Measurements from ENCODE around the gene HYAL3. TPM values are rescaled to one million over a fixed set of nuclear protein-coding genes. Genes with fewer than 3 reads are reported as not detected.

The HYAL3 gene
- total RNA-seq, 5 donors from 2014 or later (not counting 1 experiment from before 2014, with no cell fraction given), result 2.6 to 6.2 (median 3.9) TPM

DNA sequence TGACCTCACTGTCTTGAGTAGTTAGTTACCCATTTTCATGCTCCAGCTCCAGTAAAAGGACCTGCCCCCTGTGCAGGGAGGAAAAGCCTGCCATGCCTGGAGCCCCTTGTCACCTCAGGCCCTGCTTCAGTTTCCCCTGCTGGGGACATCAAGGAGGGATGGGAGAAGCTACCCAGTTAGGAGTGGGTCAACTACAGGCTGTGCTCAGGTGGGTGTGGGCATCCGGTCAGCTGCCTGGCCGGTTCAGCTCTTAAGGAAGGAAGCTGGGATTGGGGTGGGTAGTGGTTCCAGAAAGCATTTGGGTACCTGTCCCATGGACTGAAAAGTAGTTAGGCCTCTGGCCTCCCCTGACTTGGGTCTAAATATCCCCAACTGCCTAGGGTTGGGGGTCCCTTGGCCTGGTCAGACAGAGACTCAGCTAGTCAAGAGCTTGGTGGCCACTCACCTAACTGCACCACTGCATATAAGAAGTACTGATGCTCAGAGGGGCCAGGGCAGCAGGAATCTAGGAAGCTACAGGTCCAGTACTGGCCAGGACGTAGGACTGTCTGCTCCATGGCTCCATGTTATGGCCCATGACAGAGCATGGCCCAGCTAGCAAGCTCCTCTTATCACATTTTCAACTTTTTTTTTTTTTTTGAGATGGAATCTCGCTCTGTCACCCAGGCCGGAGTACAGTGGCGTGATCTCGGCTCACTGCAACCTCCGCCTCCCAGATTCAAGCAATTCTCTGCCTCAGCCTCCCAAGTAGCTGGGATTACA is 19.8 kb downstream of the HYAL3 start:
- Mint-ChIP-seq H3K27me3 (peaks cover 14 to 33% of the 10 kb centered on the region in 2 donors), H3K4me1 (peaks cover 11 to 16% (median 14%) of the 10 kb centered on the region in 3 donors), H3K4me3 (no peak overlapping the region), H3K27ac (no peak overlapping the region), H3K36me3 (no peaks in the 10 kb centered on the region), H3K9me3 (no peaks in the 10 kb centered on the region)
- Histone ChIP-seq H3K27ac (ENCODE audit: low read length) (no peak overlapping the region), H3K4me3 (ENCODE audit: control insufficient read depth in 1 of 2, extremely low read depth in 1 of 2, low read length in 1 of 2) (no peak overlapping the region), H3K4me1 (ENCODE audit: control insufficient read depth in 1 of 2, extremely low read depth in 1 of 2, insufficient read depth in 2 of 2, low read length in 2 of 2) (peaks cover 2 to 23% of the 10 kb centered on the region in 2 experiments), H3K27me3 (replicated peaks in 1 of 2; ENCODE audit: control insufficient read depth in 2 of 2, extremely low read depth in 1 of 2, insufficient read depth in 2 of 2, low read length in 1 of 2) (peaks cover 9 to 48% of the 10 kb centered on the region in 2 experiments), H3K9me3 (no peaks in the 10 kb centered on the region), H3K36me3 (ENCODE audit: control insufficient read depth in 2 of 2, extremely low read depth in 1 of 2, insufficient read depth in 1 of 2, low read length in 1 of 2) (no peaks in the 10 kb centered on the region)
- ChIA-PET POLR2A (interaction anchor here in 1 of 2 donors (0.5 to 0.9 kb wide), 3 partner anchors 44 to 1221 kb away, joined by 4 to 7 read pairs (median 6); partner anchors contain the start of gene DCAF1), CTCF (interaction anchor here (0.5 to 0.6 kb wide), 2 partner anchors 30 kb away, joined by 3 to 7 read pairs; no protein-coding TSS in a partner anchor)
- no peak for DNase-seq
- 97% methylated on average over 3 of the region's 8 CpGs for WGBS (ENCODE audit: insufficient coverage)
- no peak for ATAC-seq (replicated peaks in 1 of 4)

DNA sequence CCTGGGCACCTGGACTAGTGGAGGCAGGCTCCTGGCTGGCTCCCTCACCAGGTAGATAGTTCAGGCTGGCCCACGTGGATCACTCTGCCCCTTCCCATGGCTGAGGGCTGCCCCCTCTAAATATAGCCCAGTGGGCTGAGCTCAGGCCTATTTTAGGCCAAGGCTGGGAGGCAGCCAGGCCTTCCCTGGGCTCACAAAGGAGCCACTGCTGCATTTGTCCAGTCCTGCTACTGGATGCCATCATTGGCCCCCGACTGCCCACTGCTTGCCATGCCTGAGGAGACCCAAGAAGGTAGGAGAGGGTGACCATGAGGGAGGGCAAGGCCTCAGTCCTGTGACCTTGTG is 20.4 kb downstream of the HYAL3 start, which contains the start of gene LSMEM2:
LSMEM2 (plus strand) TSS at position 208 of the 345 bp plus-strand sequence; CDS start at position 235, 27 bp downstream.
- ChIA-PET POLR2A (no interaction called here), CTCF (interaction anchor here in 1 of 2 donors (0.5 kb wide), 1 partner anchor 31 kb away, joined by 3 read pairs; no protein-coding TSS in a partner anchor)
- peaks cover 17 to 21% (median 18%) of the 10 kb centered on the region in 3 donors for H3K4me1 Mint-ChIP-seq
- H3K27ac Mint-ChIP-seq, result no peak within 1 kb of the TSS
- ATAC-seq (replicated peaks in 1 of 4) (no peak), DNase-seq (no peak)
- Histone ChIP-seq H3K36me3 (ENCODE audit: control insufficient read depth in 2 of 2, extremely low read depth in 1 of 2, insufficient read depth in 1 of 2, low read length in 1 of 2) (no peaks in the 10 kb centered on the region), H3K4me3 (ENCODE audit: control insufficient read depth in 1 of 2, extremely low read depth in 1 of 2, low read length in 1 of 2) (no peak within 1 kb of the TSS), H3K9me3 (no peaks in the 10 kb centered on the region), H3K4me1 (ENCODE audit: control insufficient read depth in 1 of 2, extremely low read depth in 1 of 2, insufficient read depth in 2 of 2, low read length in 2 of 2) (peaks cover 3 to 29% of the 10 kb centered on the region in 2 experiments), H3K27me3 (replicated peaks in 1 of 2; ENCODE audit: control insufficient read depth in 2 of 2, extremely low read depth in 1 of 2, insufficient read depth in 2 of 2, low read length in 1 of 2) (peaks cover 15 to 53% of the 10 kb centered on the region in 2 experiments), H3K27ac (ENCODE audit: low read length) (no peak within 1 kb of the TSS)
- H3K4me3 Mint-ChIP-seq, result no peak within 1 kb of the TSS
- 33% methylated on average over 1 of the region's 2 CpGs for WGBS (ENCODE audit: insufficient coverage)
- H3K27me3 Mint-ChIP-seq, result peaks cover 19 to 38% of the 10 kb centered on the region in 2 donors
- H3K9me3 Mint-ChIP-seq, result no peaks in the 10 kb centered on the region
- no peaks in the 10 kb centered on the region for H3K36me3 Mint-ChIP-seq

DNA sequence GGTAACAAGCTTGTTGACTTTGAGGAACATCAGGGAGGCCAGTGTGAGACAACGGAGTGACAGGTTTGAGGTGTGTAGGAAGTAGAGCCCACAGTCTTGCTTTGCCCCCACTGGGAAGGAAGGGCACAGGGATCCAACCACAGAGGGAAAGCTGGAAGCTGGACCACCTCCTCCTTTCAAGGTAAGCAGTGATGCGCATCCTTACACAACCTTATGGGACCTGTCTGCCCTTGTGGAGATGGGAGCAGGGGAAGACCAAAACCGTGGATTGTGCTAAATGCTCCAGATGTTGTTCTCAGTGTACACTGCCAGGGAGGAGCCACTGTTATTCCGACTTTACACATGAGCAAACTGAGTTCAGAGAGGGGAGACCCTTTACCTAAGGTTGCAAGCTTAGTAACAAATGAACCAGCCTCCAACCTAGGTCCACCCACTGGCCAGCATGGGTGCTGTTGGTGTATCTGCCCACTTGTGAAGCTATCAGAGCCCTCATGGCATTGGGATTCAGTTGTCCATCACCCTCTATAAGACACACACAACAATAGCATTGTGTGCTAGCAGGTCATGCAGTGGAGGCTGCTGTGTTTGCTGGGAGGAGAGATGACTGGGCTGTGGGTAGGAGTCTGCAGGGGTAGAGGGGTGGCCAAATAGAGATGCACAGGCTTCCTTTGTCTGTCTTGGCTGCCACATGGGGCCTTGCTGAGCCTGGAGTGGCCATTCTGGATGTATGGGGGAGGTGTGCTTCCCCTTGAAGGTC is 20.9 kb downstream of the HYAL3 start:
- peaks cover 3 to 34% of the 10 kb centered on the region in 2 experiments for H3K4me1 ChIP-seq (ENCODE audit: control insufficient read depth in 1 of 2, extremely low read depth in 1 of 2, insufficient read depth in 2 of 2, low read length in 2 of 2)
- H3K36me3 ChIP-seq (ENCODE audit: control insufficient read depth in 2 of 2, extremely low read depth in 1 of 2, insufficient read depth in 1 of 2, low read length in 1 of 2), result no peaks in the 10 kb centered on the region
- H3K9me3 ChIP-seq, result no peaks in the 10 kb centered on the region
- DNase-seq (no peak), ATAC-seq (replicated peaks in 1 of 4) (no peak)
- CTCF ChIA-PET, result no interaction called here
- Mint-ChIP-seq H3K36me3 (no peaks in the 10 kb centered on the region), H3K9me3 (no peaks in the 10 kb centered on the region), H3K4me3 (no peak overlapping the region), H3K4me1 (peaks cover 17 to 22% (median 20%) of the 10 kb centered on the region in 3 donors), H3K27ac (no peak overlapping the region), H3K27me3 (peaks cover 19 to 40% of the 10 kb centered on the region in 2 donors)
- H3K27me3 ChIP-seq (replicated peaks in 1 of 2; ENCODE audit: control insufficient read depth in 2 of 2, extremely low read depth in 1 of 2, insufficient read depth in 2 of 2, low read length in 1 of 2), result peaks cover 16 to 59% of the 10 kb centered on the region in 2 experiments
- H3K27ac ChIP-seq (ENCODE audit: low read length), result no peak overlapping the region
- WGBS (ENCODE audit: insufficient coverage), result 77% methylated on average over 2 of the region's 4 CpGs
- no peak overlapping the region for H3K4me3 ChIP-seq (ENCODE audit: control insufficient read depth in 1 of 2, extremely low read depth in 1 of 2, low read length in 1 of 2)
- POLR2A ChIA-PET, result no interaction called here

DNA sequence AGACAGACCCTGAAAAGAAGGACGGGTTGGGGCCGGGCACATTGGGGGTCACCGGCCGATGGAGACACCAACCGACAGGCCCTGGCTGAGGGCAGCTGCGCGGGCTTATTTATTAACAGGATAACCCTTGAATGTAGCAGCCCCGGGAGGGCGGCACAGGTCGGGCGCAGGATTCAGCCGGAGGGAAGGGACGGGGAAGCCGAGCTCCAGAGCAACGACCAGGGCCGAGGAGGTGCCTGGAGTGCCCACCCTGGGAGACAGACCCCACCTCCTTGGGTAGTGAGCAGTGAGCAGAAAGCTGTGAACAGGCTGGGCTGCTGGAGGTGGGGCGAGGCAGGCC is 22.5 kb downstream of the HYAL3 start:
- ATAC-seq (replicated peaks in 1 of 4), result no peak
- H3K4me3 ChIP-seq (ENCODE audit: control insufficient read depth in 1 of 2, extremely low read depth in 1 of 2, low read length in 1 of 2), result no peak overlapping the region
- POLR2A ChIA-PET, result no interaction called here
- CTCF ChIA-PET, result interaction anchor here in 1 of 2 donors (0.9 kb wide), 1 partner anchor 30 kb away, joined by 3 read pairs; no protein-coding TSS in a partner anchor
- no peak overlapping the region for H3K27ac ChIP-seq (ENCODE audit: low read length)
- Mint-ChIP-seq H3K27me3 (peaks cover 22 to 45% of the 10 kb centered on the region in 2 donors), H3K9me3 (no peaks in the 10 kb centered on the region), H3K4me1 (peaks cover 23 to 28% (median 24%) of the 10 kb centered on the region in 3 donors), H3K4me3 (no peak overlapping the region), H3K27ac (no peak overlapping the region), H3K36me3 (no peaks in the 10 kb centered on the region)
- H3K9me3 ChIP-seq, result no peaks in the 10 kb centered on the region
- H3K36me3 ChIP-seq (ENCODE audit: control insufficient read depth in 2 of 2, extremely low read depth in 1 of 2, insufficient read depth in 1 of 2, low read length in 1 of 2), result no peaks in the 10 kb centered on the region
- no peak for DNase-seq
- H3K27me3 ChIP-seq (replicated peaks in 1 of 2; ENCODE audit: control insufficient read depth in 2 of 2, extremely low read depth in 1 of 2, insufficient read depth in 2 of 2, low read length in 1 of 2), result peaks cover 16 to 64% of the 10 kb centered on the region in 2 experiments
- WGBS (ENCODE audit: insufficient coverage), result 84% methylated on average over 17 of the region's 17 CpGs
- peaks cover 3 to 42% of the 10 kb centered on the region in 2 experiments for H3K4me1 ChIP-seq (ENCODE audit: control insufficient read depth in 1 of 2, extremely low read depth in 1 of 2, insufficient read depth in 2 of 2, low read length in 2 of 2)

DNA sequence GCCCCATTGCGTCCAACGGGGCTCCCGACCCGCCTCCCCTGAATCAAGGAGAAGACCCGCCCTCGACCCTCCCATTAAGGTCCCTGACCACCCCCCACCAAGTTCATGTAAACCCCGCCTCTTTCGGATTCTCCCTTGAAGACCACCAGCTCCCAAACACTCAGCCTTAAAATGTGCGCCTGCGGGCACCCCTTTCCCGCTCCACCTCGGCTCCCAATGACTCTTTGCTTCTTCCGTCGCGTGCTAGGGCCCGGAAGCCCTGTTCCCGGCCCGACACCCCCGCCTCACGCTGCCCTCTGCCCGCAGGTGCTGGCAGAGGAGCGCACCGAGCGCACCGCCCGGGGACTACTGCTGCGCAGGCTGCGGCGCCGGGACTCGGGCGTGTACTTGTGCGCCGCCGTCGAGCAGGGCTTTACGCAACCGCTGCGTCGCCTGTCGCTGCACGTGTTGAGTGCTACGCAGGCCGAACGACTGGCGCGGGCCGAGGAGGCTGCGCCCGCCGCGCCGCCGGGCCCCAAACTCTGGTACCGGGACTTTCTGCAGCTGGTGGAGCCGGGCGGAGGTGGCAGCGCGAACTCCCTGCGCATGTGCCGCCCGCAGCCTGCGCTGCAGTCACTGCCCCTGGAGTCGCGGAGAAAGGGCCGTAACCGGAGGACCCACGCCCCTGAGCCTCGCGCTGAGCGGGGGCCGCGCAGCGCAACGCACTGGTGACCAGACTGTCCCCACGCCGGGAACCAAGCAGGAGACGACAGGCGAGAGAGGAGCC is 23.0 kb downstream of the HYAL3 start:
- Histone ChIP-seq H3K4me3 (ENCODE audit: control insufficient read depth in 1 of 2, extremely low read depth in 1 of 2, low read length in 1 of 2) (peak overlapping the region in 1 of 2 donors; percentile 15), H3K9me3 (no peaks in the 10 kb centered on the region), H3K36me3 (ENCODE audit: control insufficient read depth in 2 of 2, extremely low read depth in 1 of 2, insufficient read depth in 1 of 2, low read length in 1 of 2) (no peaks in the 10 kb centered on the region), H3K27me3 (replicated peaks in 1 of 2; ENCODE audit: control insufficient read depth in 2 of 2, extremely low read depth in 1 of 2, insufficient read depth in 2 of 2, low read length in 1 of 2) (peaks cover 16 to 64% of the 10 kb centered on the region in 2 experiments), H3K4me1 (ENCODE audit: control insufficient read depth in 1 of 2, extremely low read depth in 1 of 2, insufficient read depth in 2 of 2, low read length in 2 of 2) (peaks cover 3 to 42% of the 10 kb centered on the region in 2 experiments), H3K27ac (ENCODE audit: low read length) (no peak overlapping the region)
- H3K4me3 Mint-ChIP-seq, result peak overlapping the region in 2 of 3 donors; percentile 39 to 70
- ChIA-PET POLR2A (interaction anchor here in 1 of 2 donors (0.6 kb wide), 1 partner anchor 11 kb away, joined by 7 read pairs; no protein-coding TSS in a partner anchor), CTCF (interaction anchor here (0.6 to 0.9 kb wide), 3 partner anchors 26 to 1285 kb away, joined by 3 to 9 read pairs (median 3); no protein-coding TSS in a partner anchor)
- H3K36me3 Mint-ChIP-seq, result no peaks in the 10 kb centered on the region
- DNase-seq (peak in 8 of 35 experiments; percentile 18 to 59 (median 28)), ATAC-seq (replicated peaks in 1 of 4) (peak in 3 of 4 experiments; percentile 22 to 47 (median 30))
- peaks cover 22 to 45% of the 10 kb centered on the region in 2 donors for H3K27me3 Mint-ChIP-seq
- H3K4me1 Mint-ChIP-seq, result peaks cover 23 to 28% (median 24%) of the 10 kb centered on the region in 3 donors
- peak overlapping the region in 1 of 2 donors; percentile 19 for H3K27ac Mint-ChIP-seq
- H3K9me3 Mint-ChIP-seq, result no peaks in the 10 kb centered on the region
- 18% methylated on average over 79 of the region's 79 CpGs for WGBS (ENCODE audit: insufficient coverage)
